ENCODE data around the gene GIMAP7. TPM values are rescaled to one million over a fixed set of nuclear protein-coding genes. Genes with fewer than 3 reads are reported as not detected.

The GIMAP7 gene
- total and polyA plus RNA-seq, 5 donors from 2014 or later: 64.2 to 1,084 (median 778) TPM

- Histone ChIP-seq H3K4me1 (ENCODE audit: control insufficient read depth, insufficient read depth, low read length, poor library complexity, severe bottlenecking) (peaks cover 15% of the 10 kb centered on the region), H3K36me3 (ENCODE audit: control insufficient read depth, insufficient read depth, low read length) (peaks cover 25% of the 10 kb centered on the region), H3K4me3 (ENCODE audit: low read depth, low read length) (peak overlapping the region; percentile 14), H3K27ac (ENCODE audit: insufficient read depth, low read length, poor library complexity, severe bottlenecking) (peak overlapping the region; percentile 33), H3K9me3 (ENCODE audit: control insufficient read depth in 2 of 2, low read length in 2 of 2) (peaks cover 4 to 14% of the 10 kb centered on the region in 2 experiments), H3K27me3 (ENCODE audit: control insufficient read depth, insufficient read depth, low read length) (no peaks in the 10 kb centered on the region)
- H3K9me3 Mint-ChIP-seq: peaks cover 8 to 40% (median 16%) of the 10 kb centered on the region in 7 donors
- DNase-seq: no peak
- ATAC-seq (ENCODE audit: low read depth in 2 of 2): peak in 1 of 2 donors; percentile 54
- peak overlapping the region; percentile 15 to 95 (median 38) for H3K27ac Mint-ChIP-seq
- H3K4me1 Mint-ChIP-seq: peaks cover 36 to 81% (median 61%) of the 10 kb centered on the region in 4 donors
- peaks cover 52% of the 10 kb centered on the region for H3K36me3 Mint-ChIP-seq
- no peaks in the 10 kb centered on the region for H3K27me3 Mint-ChIP-seq
- H3K4me3 Mint-ChIP-seq: peak overlapping the region in 3 of 4 donors; percentile 15 to 93 (median 71)
Measured at GRCh38 chr7:150524018-150524417, 9.3 kb downstream of the GIMAP7 start.

- Mint-ChIP-seq H3K9me3 (peaks cover 13 to 62% (median 23%) of the 10 kb centered on the region in 7 donors), H3K4me1 (peaks cover 19 to 62% (median 31%) of the 10 kb centered on the region in 4 donors), H3K27me3 (peaks cover 5% of the 10 kb centered on the region), H3K27ac (peak overlapping the region in 1 of 3 donors; percentile 21), H3K36me3 (peaks cover 32% of the 10 kb centered on the region), H3K4me3 (peak overlapping the region in 1 of 4 donors; percentile 57)
- Histone ChIP-seq H3K4me1 (ENCODE audit: control insufficient read depth, insufficient read depth, low read length, poor library complexity, severe bottlenecking) (no peaks in the 10 kb centered on the region), H3K4me3 (ENCODE audit: low read depth, low read length) (no peak overlapping the region), H3K27ac (ENCODE audit: insufficient read depth, low read length, poor library complexity, severe bottlenecking) (no peak overlapping the region), H3K9me3 (ENCODE audit: control insufficient read depth in 2 of 2, low read length in 2 of 2) (peaks cover 21 to 27% of the 10 kb centered on the region in 2 experiments), H3K36me3 (ENCODE audit: control insufficient read depth, insufficient read depth, low read length) (no peaks in the 10 kb centered on the region), H3K27me3 (ENCODE audit: control insufficient read depth, insufficient read depth, low read length) (no peaks in the 10 kb centered on the region)
- no peak for ATAC-seq (ENCODE audit: low read depth in 2 of 2)
- DNase-seq: no peak
Measured at GRCh38 chr7:150531704-150532103, 17.0 kb downstream of the GIMAP7 start.

GRCh38 chr7:150538259-150538658 lies 23.6 kb downstream of the GIMAP7 start:
- DNase-seq: no peak
- Histone ChIP-seq H3K27ac (ENCODE audit: insufficient read depth, low read length, poor library complexity, severe bottlenecking) (no peak overlapping the region), H3K27me3 (ENCODE audit: control insufficient read depth, insufficient read depth, low read length) (no peaks in the 10 kb centered on the region), H3K4me3 (ENCODE audit: low read depth, low read length) (no peak overlapping the region), H3K9me3 (ENCODE audit: control insufficient read depth in 2 of 2, low read length in 2 of 2) (peaks cover 21 to 54% of the 10 kb centered on the region in 2 experiments), H3K36me3 (ENCODE audit: control insufficient read depth, insufficient read depth, low read length) (no peaks in the 10 kb centered on the region), H3K4me1 (ENCODE audit: control insufficient read depth, insufficient read depth, low read length, poor library complexity, severe bottlenecking) (no peaks in the 10 kb centered on the region)
- H3K36me3 Mint-ChIP-seq: peaks cover 9% of the 10 kb centered on the region
- peaks cover 0 to 48% (median 13%) of the 10 kb centered on the region in 7 donors for H3K9me3 Mint-ChIP-seq
- no peaks in the 10 kb centered on the region for H3K27me3 Mint-ChIP-seq
- peaks cover under 1 to 16% (median 11%) of the 10 kb centered on the region in 4 donors for H3K4me1 Mint-ChIP-seq
- no peak for ATAC-seq (ENCODE audit: low read depth in 2 of 2)
- no peak overlapping the region for H3K4me3 Mint-ChIP-seq
- H3K27ac Mint-ChIP-seq: no peak overlapping the region

DNA sequence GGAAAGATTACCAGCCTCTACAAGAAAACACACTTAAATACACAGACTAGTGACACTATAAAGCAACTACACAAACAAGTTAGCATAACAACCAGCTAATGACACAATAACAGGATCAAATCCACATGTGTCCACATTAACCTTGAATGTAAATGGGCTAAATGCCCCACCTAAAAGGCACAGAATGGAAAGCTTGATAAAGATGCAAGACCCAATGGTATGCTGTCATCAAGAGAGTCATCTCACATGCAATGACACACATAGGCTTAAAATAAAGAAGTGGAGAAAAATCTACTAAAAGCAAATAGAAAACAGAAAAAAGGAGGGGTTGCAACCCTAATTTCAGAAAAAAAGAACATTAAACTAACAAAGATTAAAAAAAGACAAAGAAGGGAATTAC lies 38.5 kb downstream of the GIMAP7 start:
- no peak for DNase-seq
- Mint-ChIP-seq H3K27ac (peak overlapping the region; percentile 90 to 100 (median 93)), H3K4me1 (peaks cover 32 to 74% (median 51%) of the 10 kb centered on the region in 4 donors), H3K36me3 (peaks cover 13% of the 10 kb centered on the region), H3K27me3 (no peaks in the 10 kb centered on the region), H3K9me3 (peaks cover 6 to 52% (median 12%) of the 10 kb centered on the region in 7 donors), H3K4me3 (peak overlapping the region; percentile 59 to 79 (median 64))
- Histone ChIP-seq H3K9me3 (ENCODE audit: control insufficient read depth in 2 of 2, low read length in 2 of 2) (peaks cover 14 to 18% of the 10 kb centered on the region in 2 experiments), H3K27me3 (ENCODE audit: control insufficient read depth, insufficient read depth, low read length) (no peaks in the 10 kb centered on the region), H3K27ac (ENCODE audit: insufficient read depth, low read length, poor library complexity, severe bottlenecking) (peak overlapping the region; percentile 5), H3K4me1 (ENCODE audit: control insufficient read depth, insufficient read depth, low read length, poor library complexity, severe bottlenecking) (peaks cover 32% of the 10 kb centered on the region), H3K36me3 (ENCODE audit: control insufficient read depth, insufficient read depth, low read length) (no peaks in the 10 kb centered on the region), H3K4me3 (ENCODE audit: low read depth, low read length) (peak overlapping the region; percentile 38)
- no peak for ATAC-seq (ENCODE audit: low read depth in 2 of 2)

GRCh38 chr7:150556521-150557138 lies 42.0 kb downstream of the GIMAP7 start:
- Mint-ChIP-seq H3K9me3 (peaks cover 5 to 54% (median 16%) of the 10 kb centered on the region in 7 donors), H3K4me3 (peak overlapping the region; percentile 74 to 84 (median 80)), H3K27ac (peak overlapping the region; percentile 90 to 100 (median 93)), H3K4me1 (peaks cover 28 to 79% (median 52%) of the 10 kb centered on the region in 4 donors), H3K36me3 (peaks cover 15% of the 10 kb centered on the region), H3K27me3 (no peaks in the 10 kb centered on the region)
- H3K9me3 ChIP-seq (ENCODE audit: control insufficient read depth in 2 of 2, low read length in 2 of 2): peaks cover 11 to 16% of the 10 kb centered on the region in 2 experiments
- no peaks in the 10 kb centered on the region for H3K27me3 ChIP-seq (ENCODE audit: control insufficient read depth, insufficient read depth, low read length)
- peak; percentile 94 to 98 for ATAC-seq (ENCODE audit: low read depth in 2 of 2)
- H3K4me1 ChIP-seq (ENCODE audit: control insufficient read depth, insufficient read depth, low read length, poor library complexity, severe bottlenecking): peaks cover 22% of the 10 kb centered on the region
- peak overlapping the region; percentile 68 for H3K27ac ChIP-seq (ENCODE audit: insufficient read depth, low read length, poor library complexity, severe bottlenecking)
- peak overlapping the region; percentile 71 for H3K4me3 ChIP-seq (ENCODE audit: low read depth, low read length)
- H3K36me3 ChIP-seq (ENCODE audit: control insufficient read depth, insufficient read depth, low read length): no peaks in the 10 kb centered on the region
- DNase-seq: peak in 2 of 3 donors; percentile 71 to 90

DNA sequence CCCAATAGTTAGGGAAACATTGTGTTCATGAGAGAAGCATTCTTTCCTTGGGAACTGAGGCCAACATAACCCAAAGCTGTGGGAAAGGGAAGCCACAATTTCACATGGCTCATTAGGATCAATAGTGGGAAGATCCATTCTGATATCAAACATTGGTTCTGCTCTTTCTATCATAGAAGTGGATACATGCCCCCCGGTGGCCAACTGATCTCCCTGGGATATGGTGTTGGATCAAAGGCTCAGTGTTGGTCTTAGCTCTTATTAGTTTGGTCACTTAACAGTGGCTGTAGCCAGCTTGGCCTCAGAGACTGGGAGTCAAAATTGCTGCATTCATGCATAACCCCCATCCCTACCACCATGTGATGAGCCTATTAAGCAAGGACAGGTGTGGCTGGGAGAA lies 45.8 kb downstream of the GIMAP7 start:
- H3K4me1 Mint-ChIP-seq: peaks cover 19 to 76% (median 40%) of the 10 kb centered on the region in 4 donors
- no peaks in the 10 kb centered on the region for H3K27me3 ChIP-seq (ENCODE audit: control insufficient read depth, insufficient read depth, low read length)
- peaks cover 9% of the 10 kb centered on the region for H3K36me3 Mint-ChIP-seq
- H3K4me1 ChIP-seq (ENCODE audit: control insufficient read depth, insufficient read depth, low read length, poor library complexity, severe bottlenecking): peaks cover 19% of the 10 kb centered on the region
- H3K27ac Mint-ChIP-seq: peak overlapping the region in 1 of 3 donors; percentile 90
- peaks cover 6 to 16% of the 10 kb centered on the region in 2 experiments for H3K9me3 ChIP-seq (ENCODE audit: control insufficient read depth in 2 of 2, low read length in 2 of 2)
- H3K9me3 Mint-ChIP-seq: peaks cover 0 to 30% (median 11%) of the 10 kb centered on the region in 7 donors
- no peak for DNase-seq
- H3K27ac ChIP-seq (ENCODE audit: insufficient read depth, low read length, poor library complexity, severe bottlenecking): no peak overlapping the region
- H3K4me3 ChIP-seq (ENCODE audit: low read depth, low read length): peak overlapping the region; percentile 8
- peak overlapping the region in 2 of 4 donors; percentile 37 to 38 for H3K4me3 Mint-ChIP-seq
- ATAC-seq (ENCODE audit: low read depth in 2 of 2): no peak
- no peaks in the 10 kb centered on the region for H3K36me3 ChIP-seq (ENCODE audit: control insufficient read depth, insufficient read depth, low read length)
- no peaks in the 10 kb centered on the region for H3K27me3 Mint-ChIP-seq

DNA sequence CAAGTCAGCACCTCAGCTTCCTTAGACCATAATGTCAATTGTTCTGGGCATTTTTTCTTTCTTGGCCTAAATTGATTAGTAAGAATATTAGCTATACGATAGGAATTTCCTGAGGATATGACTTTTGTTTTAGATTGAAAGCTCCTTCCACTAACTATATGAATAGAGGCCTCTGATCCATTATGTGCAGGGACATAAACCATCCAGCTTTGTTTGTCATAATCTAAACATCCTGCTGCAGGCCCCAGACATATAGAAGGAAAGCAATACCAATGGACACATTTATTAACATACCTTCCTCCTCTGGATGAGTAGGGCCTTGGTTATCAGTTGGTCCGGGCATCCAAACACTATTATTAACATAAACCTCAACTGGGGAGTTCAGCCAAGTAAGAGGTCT lies 48.2 kb downstream of the GIMAP7 start:
- Mint-ChIP-seq H3K36me3 (peaks cover 18% of the 10 kb centered on the region), H3K27ac (peak overlapping the region; percentile 51 to 98 (median 92)), H3K9me3 (peaks cover 0 to 30% (median 10%) of the 10 kb centered on the region in 7 donors), H3K27me3 (no peaks in the 10 kb centered on the region), H3K4me3 (peak overlapping the region in 2 of 4 donors; percentile 42 to 68), H3K4me1 (peaks cover 4 to 74% (median 41%) of the 10 kb centered on the region in 4 donors)
- H3K27ac ChIP-seq (ENCODE audit: insufficient read depth, low read length, poor library complexity, severe bottlenecking): no peak overlapping the region
- H3K4me1 ChIP-seq (ENCODE audit: control insufficient read depth, insufficient read depth, low read length, poor library complexity, severe bottlenecking): peaks cover 14% of the 10 kb centered on the region
- H3K27me3 ChIP-seq (ENCODE audit: control insufficient read depth, insufficient read depth, low read length): no peaks in the 10 kb centered on the region
- no peaks in the 10 kb centered on the region for H3K36me3 ChIP-seq (ENCODE audit: control insufficient read depth, insufficient read depth, low read length)
- H3K4me3 ChIP-seq (ENCODE audit: low read depth, low read length): no peak overlapping the region
- peaks cover 6 to 16% of the 10 kb centered on the region in 2 experiments for H3K9me3 ChIP-seq (ENCODE audit: control insufficient read depth in 2 of 2, low read length in 2 of 2)
- no peak for DNase-seq
- no peak for ATAC-seq (ENCODE audit: low read depth in 2 of 2)

Data from CD4-positive, CD25-positive, alpha-beta regulatory T cell (primary cell).